ES-I3 (cell line): ENCODE measurements around the gene FLRT3.

Experiments used
- H3K36me3 ChIP-seq: 2 replicates; pipeline ENCODE4 v1.6.1; 2013; ENCODE audit warnings: mild to moderate bottlenecking, low read length, control low read depth, moderate library complexity; ENCODE audit not compliant: insufficient read depth
- H3K4me1 ChIP-seq: 2 replicates; pipeline ENCODE4 v1.6.1; 2013; ENCODE audit warnings: mild to moderate bottlenecking, control low read depth, low read length; ENCODE audit not compliant: insufficient read depth
- H3K9ac ChIP-seq: 2 replicates; pipeline ENCODE4 v1.6.1; 2013; ENCODE audit warnings: low read depth, mild to moderate bottlenecking, low read length, moderate library complexity
- H3K9me3 ChIP-seq: 2 replicates; pipeline ENCODE4 v1.6.1; 2013; ENCODE audit warnings: mild to moderate bottlenecking, low read length, moderate library complexity; ENCODE audit not compliant: control insufficient read depth, insufficient read depth

The FLRT3 gene

GRCh38 chr20:14337400-14338171 lies at the start of gene FLRT3:
Gene FLRT3 (minus strand): TSS chr20:14337612. CDS start chr20:14327506, 10,106 bp downstream.
- Histone ChIP-seq H3K36me3 (no peaks in the 10 kb centered on the region), H3K9me3 (no peaks in the 10 kb centered on the region), H3K9ac (peak within 1 kb of the TSS; percentile 65), H3K4me1 (peaks cover 21% of the 10 kb centered on the region; the same call in 1 of the 2 replicates)

DNA sequence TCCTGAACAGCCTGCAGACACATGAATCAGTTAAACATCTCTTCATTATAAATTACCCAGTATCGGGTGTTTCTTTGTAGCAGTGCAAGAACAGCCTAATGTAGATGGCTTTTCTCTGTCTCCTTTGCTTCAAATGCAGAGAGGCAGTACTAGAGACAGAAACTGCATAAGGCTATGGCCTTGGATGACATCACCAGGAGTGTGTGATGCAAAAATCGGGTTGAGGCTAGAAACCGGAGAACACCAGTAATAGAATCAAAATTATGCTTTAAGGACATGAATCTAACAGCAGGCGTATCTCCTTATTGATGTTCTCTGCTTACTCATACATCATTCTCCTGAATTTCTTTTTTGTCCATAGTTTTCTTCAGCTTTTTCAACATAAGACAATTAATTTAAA lies 49.3 kb upstream of the FLRT3 start:
- no peaks in the 10 kb centered on the region for H3K9me3 ChIP-seq
- H3K36me3 ChIP-seq = no peaks in the 10 kb centered on the region
- no peaks in the 10 kb centered on the region for H3K4me1 ChIP-seq
- no peak overlapping the region for H3K9ac ChIP-seq

GRCh38 chr20:14385176-14385740 lies 47.8 kb upstream of the FLRT3 start:
- Histone ChIP-seq H3K9ac (no peak overlapping the region), H3K4me1 (no peaks in the 10 kb centered on the region), H3K9me3 (no peaks in the 10 kb centered on the region), H3K36me3 (no peaks in the 10 kb centered on the region)

- Histone ChIP-seq H3K36me3 (no peaks in the 10 kb centered on the region), H3K4me1 (no peaks in the 10 kb centered on the region), H3K9ac (no peak overlapping the region)
These were observed 47.2 kb upstream of the FLRT3 start for GRCh38 chr20:14384416-14385175.

DNA sequence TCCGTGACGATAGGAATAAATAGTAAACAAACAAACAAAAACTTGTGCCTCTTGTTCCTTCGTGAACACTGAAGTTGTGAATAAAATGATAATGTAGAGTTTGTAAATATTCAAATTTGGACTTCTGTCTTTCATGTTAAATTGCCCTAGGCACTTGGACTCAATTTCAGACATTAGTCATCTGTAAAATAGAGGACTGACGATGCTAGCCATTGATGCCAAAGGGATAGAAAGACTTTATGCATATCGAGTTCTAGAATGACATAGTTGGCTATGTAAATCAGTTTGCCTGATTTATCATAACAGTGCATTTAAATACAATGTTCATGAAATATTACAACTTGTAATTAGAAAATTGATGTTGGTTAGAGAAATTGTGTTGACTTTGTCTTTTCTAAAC lies 45.9 kb upstream of the FLRT3 start:
- no peaks in the 10 kb centered on the region for H3K9me3 ChIP-seq
- no peaks in the 10 kb centered on the region for H3K36me3 ChIP-seq
- H3K4me1 ChIP-seq = no peaks in the 10 kb centered on the region
- no peak overlapping the region for H3K9ac ChIP-seq

More at GRCh38 chr20:14384416-14385175, 47.2 kb upstream of the FLRT3 start:
- no peaks in the 10 kb centered on the region for H3K9me3 ChIP-seq

GRCh38 chr20:14378326-14378725 lies 40.9 kb upstream of the FLRT3 start:
- Histone ChIP-seq H3K4me1 (peaks cover 7% of the 10 kb centered on the region), H3K9me3 (no peaks in the 10 kb centered on the region), H3K36me3 (no peaks in the 10 kb centered on the region), H3K9ac (no peak overlapping the region)

- Histone ChIP-seq H3K36me3 (no peaks in the 10 kb centered on the region), H3K9me3 (no peaks in the 10 kb centered on the region), H3K4me1 (peaks cover 7% of the 10 kb centered on the region), H3K9ac (no peak overlapping the region)
These were observed 38.1 kb upstream of the FLRT3 start for GRCh38 chr20:14375416-14375985.

DNA sequence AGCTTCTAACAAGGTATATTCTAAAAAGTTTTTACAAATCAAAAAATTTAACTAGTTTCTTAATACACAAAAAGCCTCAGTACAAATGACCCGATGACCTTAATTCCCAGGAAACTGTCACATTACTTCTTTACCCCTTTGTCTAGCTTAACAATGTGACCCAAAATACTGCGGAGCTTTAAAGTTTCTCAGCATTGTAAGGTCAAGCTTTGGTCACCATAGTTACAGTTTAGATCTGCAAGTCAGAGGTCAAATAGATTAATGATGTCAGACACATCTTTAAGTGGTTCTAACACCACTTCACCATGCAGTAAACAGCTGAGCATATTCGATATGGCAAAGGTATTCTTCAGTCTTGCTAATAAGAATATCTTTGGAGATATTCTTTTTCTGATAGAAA lies 36.8 kb upstream of the FLRT3 start:
- Histone ChIP-seq H3K4me1 (peaks cover 7% of the 10 kb centered on the region), H3K9me3 (no peaks in the 10 kb centered on the region)

DNA sequence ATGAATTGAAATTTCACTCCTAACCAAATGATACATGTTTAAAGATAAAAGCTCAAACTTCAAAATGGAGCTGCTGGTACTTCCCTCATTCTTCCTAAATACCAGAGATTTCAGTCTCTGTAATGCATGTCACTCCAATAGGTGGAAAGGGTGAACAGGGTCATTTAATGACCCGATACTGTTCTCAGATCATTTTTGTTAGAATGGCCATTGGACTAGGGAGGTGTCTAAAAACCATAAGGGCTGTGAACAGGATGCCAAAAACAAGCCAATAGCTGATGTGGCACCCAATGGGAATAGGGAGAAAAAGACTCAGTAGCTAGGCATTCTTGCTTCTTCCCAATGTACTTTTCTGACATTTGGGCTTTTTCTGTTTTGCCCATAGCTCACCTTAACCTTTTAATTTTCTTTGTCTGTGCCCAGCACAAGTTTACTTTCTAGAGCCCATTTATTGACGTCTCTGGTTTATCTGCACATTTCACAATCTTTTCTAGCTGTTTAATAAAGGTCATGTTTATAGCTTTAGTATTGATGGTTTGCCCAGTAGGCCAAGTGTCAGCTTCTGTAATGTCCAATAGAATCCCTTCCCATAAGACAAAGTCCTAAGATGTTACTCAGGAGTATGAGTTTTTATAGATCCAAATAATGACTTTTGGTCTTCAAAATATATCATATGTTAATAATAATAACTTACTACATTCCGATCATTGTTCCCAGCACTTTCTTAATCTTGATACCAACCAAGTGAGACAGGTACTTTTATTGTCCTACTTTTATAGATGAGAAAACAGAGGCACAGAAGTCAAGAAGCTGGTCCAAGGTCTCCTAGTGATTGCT lies 24.3 kb upstream of the FLRT3 start:
- no peak overlapping the region for H3K9ac ChIP-seq
- H3K4me1 ChIP-seq = peaks cover 4% of the 10 kb centered on the region; the same call in 1 of the 2 replicates
- H3K9me3 ChIP-seq = no peaks in the 10 kb centered on the region
- no peaks in the 10 kb centered on the region for H3K36me3 ChIP-seq

More for the DNA sequence above, 36.8 kb upstream of the FLRT3 start:
- no peak overlapping the region for H3K9ac ChIP-seq
- no peaks in the 10 kb centered on the region for H3K36me3 ChIP-seq

GRCh38 chr20:14360416-14360815 lies 23.0 kb upstream of the FLRT3 start:
- H3K9ac ChIP-seq = no peak overlapping the region
- no peaks in the 10 kb centered on the region for H3K36me3 ChIP-seq
- H3K9me3 ChIP-seq = no peaks in the 10 kb centered on the region
- peaks cover 11% of the 10 kb centered on the region; the same call in 1 of the 2 replicates for H3K4me1 ChIP-seq

- Histone ChIP-seq H3K9me3 (no peaks in the 10 kb centered on the region), H3K4me1 (peaks cover 11% of the 10 kb centered on the region; the same call in 1 of the 2 replicates), H3K9ac (no peak overlapping the region), H3K36me3 (no peaks in the 10 kb centered on the region)
These were observed 18.4 kb upstream of the FLRT3 start for GRCh38 chr20:14355791-14356190.

DNA sequence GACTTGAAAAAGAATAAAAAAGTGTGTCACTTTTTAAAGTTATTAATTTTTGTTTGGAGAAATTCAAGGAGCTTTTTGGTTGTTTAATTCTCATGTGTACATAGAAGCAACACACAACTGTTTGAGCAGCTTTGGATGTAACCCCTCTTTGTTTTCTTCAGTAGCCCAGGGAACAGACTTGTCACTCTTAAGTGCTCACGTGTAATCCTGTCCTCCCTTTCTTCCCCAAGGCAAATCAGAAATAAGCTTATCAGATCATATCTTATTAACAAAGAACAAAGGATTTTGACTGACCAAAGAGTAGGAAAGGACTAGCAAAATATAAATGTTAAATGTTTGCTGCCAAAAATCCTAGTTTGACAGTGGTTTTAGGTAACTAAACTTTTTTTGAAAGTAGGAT lies 7.3 kb upstream of the FLRT3 start:
- no peaks in the 10 kb centered on the region for H3K36me3 ChIP-seq
- H3K9me3 ChIP-seq = no peaks in the 10 kb centered on the region
- H3K9ac ChIP-seq = no peak overlapping the region
- H3K4me1 ChIP-seq = no peaks in the 10 kb centered on the region; the same call in 1 of the 2 replicates

GRCh38 chr20:14343491-14344065 lies 6.2 kb upstream of the FLRT3 start:
- Histone ChIP-seq H3K36me3 (no peaks in the 10 kb centered on the region), H3K9me3 (no peaks in the 10 kb centered on the region), H3K9ac (no peak overlapping the region), H3K4me1 (no peaks in the 10 kb centered on the region; the same call in 1 of the 2 replicates)
